Measurements from ENCODE around the gene KCND1.

DNA sequence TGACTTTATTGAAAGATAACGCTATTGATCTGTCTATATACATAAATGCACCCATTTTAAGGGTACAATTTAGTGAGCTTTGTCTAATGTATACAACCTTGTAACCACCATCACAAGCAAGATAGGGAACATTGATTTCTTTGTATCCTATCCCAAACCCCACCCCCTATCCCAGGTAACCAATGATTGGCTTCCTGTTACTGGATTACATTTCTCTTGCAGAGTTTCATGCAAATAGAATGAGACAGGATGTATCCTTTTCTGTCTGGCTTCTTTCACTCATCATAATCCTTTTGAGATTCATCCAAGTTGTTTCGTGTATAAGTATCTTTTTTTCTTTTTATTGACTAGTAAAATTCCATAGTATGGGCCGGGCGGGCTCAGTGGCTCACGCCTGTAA is 32.1 kb upstream of the KCND1 start:
- TF ChIP-seq, protein P1, sequence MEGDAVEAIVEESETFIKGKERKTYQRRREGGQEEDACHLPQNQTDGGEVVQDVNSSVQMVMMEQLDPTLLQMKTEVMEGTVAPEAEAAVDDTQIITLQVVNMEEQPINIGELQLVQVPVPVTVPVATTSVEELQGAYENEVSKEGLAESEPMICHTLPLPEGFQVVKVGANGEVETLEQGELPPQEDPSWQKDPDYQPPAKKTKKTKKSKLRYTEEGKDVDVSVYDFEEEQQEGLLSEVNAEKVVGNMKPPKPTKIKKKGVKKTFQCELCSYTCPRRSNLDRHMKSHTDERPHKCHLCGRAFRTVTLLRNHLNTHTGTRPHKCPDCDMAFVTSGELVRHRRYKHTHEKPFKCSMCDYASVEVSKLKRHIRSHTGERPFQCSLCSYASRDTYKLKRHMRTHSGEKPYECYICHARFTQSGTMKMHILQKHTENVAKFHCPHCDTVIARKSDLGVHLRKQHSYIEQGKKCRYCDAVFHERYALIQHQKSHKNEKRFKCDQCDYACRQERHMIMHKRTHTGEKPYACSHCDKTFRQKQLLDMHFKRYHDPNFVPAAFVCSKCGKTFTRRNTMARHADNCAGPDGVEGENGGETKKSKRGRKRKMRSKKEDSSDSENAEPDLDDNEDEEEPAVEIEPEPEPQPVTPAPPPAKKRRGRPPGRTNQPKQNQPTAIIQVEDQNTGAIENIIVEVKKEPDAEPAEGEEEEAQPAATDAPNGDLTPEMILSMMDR (IDR thresholded peaks at IDR 0.05), result no peak
- TF ChIP-seq ZFX (IDR thresholded peaks at IDR 0.05; ENCODE audit: borderline replicate concordance), result no peak

Measured in 22Rv1 (cell line).